IPS-18c (cell line): ENCODE results near the gene SLC27A3.
"Not testable (repeated sequence)": the region's sequence is repeated elsewhere in the genome, so short reads cannot be mapped to it uniquely, and the experiment has no call there.

Experiments used
- H3K4me3 ChIP-seq: 2 replicates; pipeline ENCODE4 v1.7.0; 2013; ENCODE audit warnings: low read depth, mild to moderate bottlenecking, low read length, moderate library complexity; ENCODE audit not compliant: insufficient read depth
- H3K9me3 ChIP-seq: one replicate; pipeline ENCODE4 v1.6.1; 2013; ENCODE audit warnings: mild to moderate bottlenecking, low read length, moderate library complexity; ENCODE audit not compliant: control insufficient read depth, insufficient read depth

Gene SLC27A3

GRCh38 chr1:153752072-153752471 is 23.1 kb upstream of the SLC27A3 start:
- Histone ChIP-seq H3K4me3 (no peak overlapping the region), H3K9me3 (no peaks in the 10 kb centered on the region)

GRCh38 chr1:153752571-153753195 is 22.5 kb upstream of the SLC27A3 start:
- H3K9me3 ChIP-seq: no peaks in the 10 kb centered on the region
- H3K4me3 ChIP-seq: no peak overlapping the region

- Histone ChIP-seq H3K4me3 (no peak overlapping the region), H3K9me3 (no peaks in the 10 kb centered on the region)
These were observed 20.9 kb upstream of the SLC27A3 start for GRCh38 chr1:153754266-153754665.

- H3K9me3 ChIP-seq: no peaks in the 10 kb centered on the region
- no peak overlapping the region for H3K4me3 ChIP-seq
These were observed 14.8 kb upstream of the SLC27A3 start for GRCh38 chr1:153760440-153760839.

- Histone ChIP-seq H3K4me3 (no peak overlapping the region), H3K9me3 (no peaks in the 10 kb centered on the region)
These were observed 11.6 kb upstream of the SLC27A3 start for GRCh38 chr1:153763365-153764225.

- Histone ChIP-seq H3K9me3 (no peaks in the 10 kb centered on the region), H3K4me3 (no peak overlapping the region)
These were observed 10.9 kb upstream of the SLC27A3 start for GRCh38 chr1:153764310-153764709.

- not testable (repeated sequence) for H3K9me3 ChIP-seq, H3K4me3 ChIP-seq
These were observed 8.5 kb upstream of the SLC27A3 start for GRCh38 chr1:153766663-153767062.

- H3K9me3 ChIP-seq: no peaks in the 10 kb centered on the region
- no peak overlapping the region for H3K4me3 ChIP-seq
These were observed 7.7 kb upstream of the SLC27A3 start for GRCh38 chr1:153767519-153767918.

GRCh38 chr1:153768316-153769181 is 6.7 kb upstream of the SLC27A3 start:
- Histone ChIP-seq H3K9me3 (no peaks in the 10 kb centered on the region), H3K4me3 (no peak overlapping the region)

- no peaks in the 10 kb centered on the region for H3K9me3 ChIP-seq
- H3K4me3 ChIP-seq: no peak overlapping the region
These were observed 6.0 kb upstream of the SLC27A3 start for GRCh38 chr1:153769221-153769620.

- Histone ChIP-seq H3K4me3 (no peak overlapping the region), H3K9me3 (no peaks in the 10 kb centered on the region)
These were observed 4.4 kb upstream of the SLC27A3 start for GRCh38 chr1:153770797-153771196.

- no peak overlapping the region for H3K4me3 ChIP-seq
These were observed 3.9 kb upstream of the SLC27A3 start for GRCh38 chr1:153771261-153771660.

GRCh38 chr1:153771841-153772593 is 3.2 kb upstream of the SLC27A3 start:
- Histone ChIP-seq H3K4me3 (no peak overlapping the region), H3K9me3 (no peaks in the 10 kb centered on the region)

More at GRCh38 chr1:153771261-153771660, 3.9 kb upstream of the SLC27A3 start:
- H3K9me3 ChIP-seq: no peaks in the 10 kb centered on the region

GRCh38 chr1:153773096-153773921 is 1.9 kb upstream of the SLC27A3 start:
- H3K9me3 ChIP-seq: no peaks in the 10 kb centered on the region
- H3K4me3 ChIP-seq: no peak overlapping the region

- peak overlapping the region; percentile 2; the same call in 1 of the 2 replicates for H3K4me3 ChIP-seq
- no peaks in the 10 kb centered on the region for H3K9me3 ChIP-seq
These were observed 1.1 kb upstream of the SLC27A3 start for GRCh38 chr1:153774026-153774595.
